Duodenal mucosa (tissue), 2 donors: Measurements from ENCODE around the gene EFNA5.

Experiments used
- H3K27ac ChIP-seq: one replicate; pipeline ENCODE4 v1.7.0; 2013; ENCODE audit warnings: low read depth, low read length
- H3K27me3 ChIP-seq, 2 donors: one replicate each; pipeline ENCODE4 v1.7.0; 2013; ENCODE audit warnings: low read length in 2 of 2, control low read depth in 1 of 2; ENCODE audit not compliant: insufficient read depth in 2 of 2, control insufficient read depth in 1 of 2
- H3K36me3 ChIP-seq, 2 donors: one replicate each; pipeline ENCODE4 v1.7.0; 2013; ENCODE audit warnings: low read length in 2 of 2, control low read depth in 1 of 2; ENCODE audit not compliant: insufficient read depth in 2 of 2, control insufficient read depth in 1 of 2
- H3K4me1 ChIP-seq, 2 donors: one replicate each; pipeline ENCODE4 v1.7.0; 2013; ENCODE audit warnings: low read length in 2 of 2, control low read depth in 1 of 2; ENCODE audit not compliant: insufficient read depth in 2 of 2, control insufficient read depth in 1 of 2
- H3K4me3 ChIP-seq, 2 donors: one replicate each; pipeline ENCODE4 v1.7.0; 2013; ENCODE audit warnings: low read length in 2 of 2, low read depth in 1 of 2
- H3K9ac ChIP-seq, 2 donors: one replicate each; pipeline ENCODE4 v1.7.0; 2013; ENCODE audit warnings: low read length in 2 of 2, low read depth in 1 of 2
- H3K9me3 ChIP-seq, 2 donors: one replicate each; pipeline ENCODE4 v1.7.0; 2013; ENCODE audit warnings: low read length in 2 of 2, control low read depth in 1 of 2; ENCODE audit not compliant: control insufficient read depth in 1 of 2

Gene EFNA5

GRCh38 chr5:107607196-107607595 lies 63.5 kb downstream of the EFNA5 start:
- Histone ChIP-seq H3K36me3 (no peaks in the 10 kb centered on the region), H3K27me3 (no peaks in the 10 kb centered on the region), H3K4me1 (no peaks in the 10 kb centered on the region), H3K4me3 (no peak overlapping the region), H3K27ac (no peak overlapping the region), H3K9me3 (no peaks in the 10 kb centered on the region), H3K9ac (no peak overlapping the region)

GRCh38 chr5:107605596-107606125 lies 65.1 kb downstream of the EFNA5 start:
- H3K36me3 ChIP-seq: no peaks in the 10 kb centered on the region
- no peak overlapping the region for H3K4me3 ChIP-seq
- H3K4me1 ChIP-seq: no peaks in the 10 kb centered on the region
- H3K27ac ChIP-seq: no peak overlapping the region
- no peaks in the 10 kb centered on the region for H3K27me3 ChIP-seq
- H3K9ac ChIP-seq: no peak overlapping the region
- H3K9me3 ChIP-seq: no peaks in the 10 kb centered on the region

DNA sequence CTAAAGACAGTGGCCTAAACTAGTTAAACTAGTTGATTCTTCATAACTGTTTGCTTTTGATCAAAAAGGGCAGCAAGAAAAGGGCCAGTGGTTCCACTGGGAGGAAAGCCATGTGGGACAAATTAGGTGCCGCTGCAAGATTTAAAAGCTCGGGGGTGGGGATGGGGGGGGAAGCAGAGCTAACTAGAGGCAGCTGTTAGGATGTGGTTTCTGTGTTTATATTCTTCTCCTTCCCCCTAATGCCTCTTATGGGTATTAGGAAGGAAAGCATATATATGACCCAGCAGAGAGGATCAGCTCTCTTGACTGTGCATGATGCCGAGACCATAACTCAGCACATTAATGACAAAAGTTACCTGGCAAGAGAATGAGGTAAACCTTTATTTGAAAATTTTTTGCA lies 65.7 kb downstream of the EFNA5 start:
- Histone ChIP-seq H3K9me3 (no peaks in the 10 kb centered on the region), H3K27me3 (no peaks in the 10 kb centered on the region), H3K36me3 (no peaks in the 10 kb centered on the region), H3K27ac (no peak overlapping the region), H3K4me3 (no peak overlapping the region), H3K4me1 (no peaks in the 10 kb centered on the region), H3K9ac (no peak overlapping the region)

- Histone ChIP-seq H3K36me3 (no peaks in the 10 kb centered on the region), H3K4me3 (no peak overlapping the region), H3K27me3 (no peaks in the 10 kb centered on the region), H3K9ac (no peak overlapping the region), H3K4me1 (no peaks in the 10 kb centered on the region), H3K27ac (no peak overlapping the region), H3K9me3 (no peaks in the 10 kb centered on the region)
These were observed 66.4 kb downstream of the EFNA5 start for GRCh38 chr5:107604146-107604910.

DNA sequence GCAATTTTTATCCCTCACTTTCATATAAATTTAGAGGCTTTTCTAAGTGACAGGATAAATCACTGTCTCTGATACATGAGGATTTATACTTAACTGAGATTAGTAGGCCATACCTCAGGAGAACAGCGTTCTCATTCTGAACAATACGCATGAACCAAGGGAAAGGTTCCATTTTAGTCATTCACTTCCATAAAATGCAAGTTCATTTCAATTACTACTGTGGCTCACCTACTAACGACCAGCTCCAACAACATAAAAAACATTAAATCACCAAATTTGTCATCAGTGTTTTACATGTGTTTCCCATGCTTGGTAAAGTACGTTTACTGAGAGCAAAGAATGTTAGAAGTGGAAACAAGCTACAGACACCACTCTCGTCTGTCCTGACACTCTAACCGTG lies 67.4 kb downstream of the EFNA5 start:
- Histone ChIP-seq H3K27ac (no peak overlapping the region), H3K4me3 (no peak overlapping the region), H3K4me1 (peaks cover 0 to 4% of the 10 kb centered on the region in 2 donors), H3K9ac (no peak overlapping the region), H3K27me3 (no peaks in the 10 kb centered on the region), H3K9me3 (no peaks in the 10 kb centered on the region), H3K36me3 (no peaks in the 10 kb centered on the region)

DNA sequence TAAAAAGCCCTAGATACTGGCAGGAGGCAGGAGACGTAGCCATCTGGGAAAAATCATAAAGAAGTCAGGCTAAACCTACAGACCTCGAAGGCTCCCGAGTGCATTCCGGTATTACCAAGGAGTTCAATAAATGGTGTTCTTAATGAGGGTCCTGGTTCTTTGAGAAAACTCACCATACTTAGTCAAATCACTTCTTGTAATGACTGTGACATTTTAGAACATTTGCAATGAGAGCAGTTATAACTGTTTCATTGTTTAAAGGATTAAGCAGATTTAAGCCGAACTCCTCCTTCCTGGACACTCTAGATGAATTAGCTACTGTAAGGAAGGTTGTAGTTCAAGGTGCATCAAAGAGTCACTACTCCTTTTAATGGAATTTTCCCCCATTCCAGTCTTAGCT lies 67.8 kb downstream of the EFNA5 start:
- H3K9me3 ChIP-seq: no peaks in the 10 kb centered on the region
- no peak overlapping the region for H3K4me3 ChIP-seq

DNA sequence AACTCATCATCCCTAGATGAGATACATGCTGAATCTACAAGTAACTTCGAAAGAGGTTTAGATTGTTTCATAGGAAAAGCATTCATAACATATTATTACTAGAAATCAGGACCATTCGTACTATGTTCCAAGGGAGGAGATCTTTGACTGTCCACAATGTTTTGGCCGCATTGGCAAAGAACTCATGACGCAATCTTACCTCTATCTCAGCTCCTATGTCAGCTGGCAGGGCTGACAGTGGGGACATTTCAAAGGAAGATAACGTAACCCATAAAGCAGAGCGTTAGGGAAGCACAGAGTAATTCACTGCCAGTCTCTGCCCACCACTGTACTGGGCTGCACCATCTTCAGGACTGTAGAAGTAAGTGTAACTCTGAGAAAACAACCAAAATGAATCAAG lies 69.7 kb downstream of the EFNA5 start:
- Histone ChIP-seq H3K36me3 (no peaks in the 10 kb centered on the region), H3K4me1 (peaks cover 0 to 4% of the 10 kb centered on the region in 2 donors), H3K9ac (no peak overlapping the region), H3K4me3 (no peak overlapping the region), H3K27me3 (no peaks in the 10 kb centered on the region), H3K9me3 (no peaks in the 10 kb centered on the region), H3K27ac (no peak overlapping the region)

More for the DNA sequence above, 67.8 kb downstream of the EFNA5 start:
- Histone ChIP-seq H3K9ac (no peak overlapping the region), H3K27ac (no peak overlapping the region), H3K27me3 (no peaks in the 10 kb centered on the region), H3K36me3 (no peaks in the 10 kb centered on the region), H3K4me1 (peaks cover 0 to 4% of the 10 kb centered on the region in 2 donors)

- Histone ChIP-seq H3K36me3 (no peaks in the 10 kb centered on the region), H3K4me1 (peaks cover 0 to 10% of the 10 kb centered on the region in 2 donors), H3K9me3 (no peaks in the 10 kb centered on the region), H3K9ac (no peak overlapping the region), H3K27me3 (no peaks in the 10 kb centered on the region), H3K4me3 (no peak overlapping the region), H3K27ac (no peak overlapping the region)
These were observed 71.8 kb downstream of the EFNA5 start for GRCh38 chr5:107598958-107599357.

GRCh38 chr5:107597803-107598202 lies 72.9 kb downstream of the EFNA5 start:
- Histone ChIP-seq H3K9me3 (no peaks in the 10 kb centered on the region), H3K9ac (no peak overlapping the region), H3K4me1 (peaks cover 0 to 10% of the 10 kb centered on the region in 2 donors), H3K27ac (no peak overlapping the region), H3K4me3 (no peak overlapping the region), H3K27me3 (no peaks in the 10 kb centered on the region), H3K36me3 (no peaks in the 10 kb centered on the region)

DNA sequence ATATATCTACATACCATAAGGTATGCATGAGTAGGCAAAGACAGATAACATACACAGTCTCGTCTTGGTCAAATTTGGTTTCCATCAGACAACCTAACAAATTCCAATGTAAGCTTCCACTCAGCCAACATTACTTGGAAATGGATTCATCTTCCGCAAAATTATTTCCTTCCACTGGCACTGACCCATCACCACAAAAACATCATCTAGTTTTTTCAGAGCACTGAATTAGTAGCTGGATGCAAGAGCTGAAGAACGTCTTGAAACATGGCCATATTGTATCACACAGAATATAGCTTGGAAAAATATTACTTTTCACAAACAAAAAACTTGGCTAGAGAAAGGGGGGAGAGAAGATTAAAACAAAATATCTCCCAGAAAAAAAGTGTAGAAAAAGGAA lies 73.5 kb downstream of the EFNA5 start:
- Histone ChIP-seq H3K27me3 (no peaks in the 10 kb centered on the region), H3K4me3 (no peak overlapping the region), H3K4me1 (peaks cover 0 to 10% of the 10 kb centered on the region in 2 donors), H3K36me3 (no peaks in the 10 kb centered on the region), H3K9me3 (no peaks in the 10 kb centered on the region), H3K9ac (no peak overlapping the region), H3K27ac (no peak overlapping the region)
